ENCODE measurements around the gene PIGQ. TPM values are rescaled to one million over a fixed set of nuclear protein-coding genes. Genes with fewer than 3 reads are reported as not detected.

Gene PIGQ
- total and polyA plus RNA-seq, 2 of the 8 experiments (the other 6 are each of a cell fraction or from before 2014, with no cell fraction given), result 36.0 to 49.2 TPM

GRCh38 chr16:622920-623280 is 53.1 kb downstream of the PIGQ start:
- Histone ChIP-seq H2BK20ac (ENCODE audit: low read length) (no peak overlapping the region), H4K5ac (ENCODE audit: insufficient read length, low read depth, low read length) (peak overlapping the region; percentile 15), H3K23ac (ENCODE audit: insufficient read length) (no peak overlapping the region), H3K27me3 (replicated peaks in 1 of 4; ENCODE audit: control insufficient read depth in 3 of 4, extremely low read depth in 1 of 4, insufficient read depth in 3 of 4, low read length in 3 of 4) (no peaks in the 10 kb centered on the region), H3K14ac (ENCODE audit: insufficient read length) (no peak overlapping the region), H3K4me1 (replicated peaks in 1 of 4; ENCODE audit: control insufficient read depth in 3 of 4, insufficient read depth in 4 of 4, low read length in 3 of 4) (peaks cover 0 to 14% (median 6%) of the 10 kb centered on the region in 4 experiments; a peak in 5 of 7 replicates), H3K4ac (replicated peaks; ENCODE audit: insufficient read length, low read depth, low read length) (no peak overlapping the region), H3K4me3 (ENCODE audit: extremely low read depth in 1 of 4, insufficient read depth in 2 of 4, low read depth in 3 of 4, low read length in 4 of 4) (no peak overlapping the region), H3K9ac (replicated peaks in 1 of 4; ENCODE audit: extremely low read depth in 1 of 4, low read depth in 3 of 4, low read length in 3 of 4) (no peak overlapping the region), H2BK15ac (ENCODE audit: low read length) (no peak overlapping the region), H3K4me2 (ENCODE audit: insufficient read depth in 1 of 2, low read depth in 2 of 2, low read length in 2 of 2) (0 out of 4 replicates have a peak overlapping the region, but pooled peaks of 1 of the 2 experiments have one; percentile 11), H3K23me2 (ENCODE audit: low read depth, low read length) (no peaks in the 10 kb centered on the region), H3K27ac (ENCODE audit: low read depth, low read length) (no peak overlapping the region), H4K8ac (ENCODE audit: extremely low read depth, insufficient read depth, low read length) (0 out of 2 replicates have a peak overlapping the region, but pooled peaks have one; percentile 1), H2BK12ac (ENCODE audit: low read depth, low read length) (no peak overlapping the region; the same call in 1 of the 2 replicates), H3K18ac (ENCODE audit: extremely low read depth, low read length) (no peak overlapping the region; the same call in 1 of the 2 replicates), H3K56ac (replicated peaks; ENCODE audit: insufficient read length, low read depth, low read length) (no peak overlapping the region), H2BK5ac (ENCODE audit: low read depth, low read length) (peak overlapping the region; percentile 49; the same call in 1 of the 2 replicates), H4K20me1 (replicated peaks in 1 of 2; ENCODE audit: control insufficient read depth in 1 of 2, insufficient read depth in 2 of 2, low read length in 2 of 2) (peaks cover 3 to 5% of the 10 kb centered on the region in 2 experiments), H2AK5ac (ENCODE audit: low read depth, low read length) (no peak overlapping the region), H4K91ac (replicated peaks; ENCODE audit: insufficient read length, low read length) (no peak overlapping the region), H3K9me3 (ENCODE audit: insufficient read depth in 2 of 2, low read depth in 1 of 2, low read length in 1 of 2) (no peaks in the 10 kb centered on the region), H3K79me2 (ENCODE audit: control insufficient read depth in 1 of 2, insufficient read depth in 2 of 2, low read length in 2 of 2) (no peaks in the 10 kb centered on the region), H3K79me1 (ENCODE audit: low read depth, low read length) (peaks cover 8% of the 10 kb centered on the region), H2BK120ac (replicated peaks; ENCODE audit: low read depth, low read length) (no peak overlapping the region), H3K36me3 (ENCODE audit: control insufficient read depth in 2 of 4, insufficient read depth in 4 of 4, low read length in 3 of 4) (peaks cover 0 to 4% (median 0%) of the 10 kb centered on the region in 4 experiments; a peak in 1 of 8 replicates), H2AFZ (ENCODE audit: low read length) (no peak overlapping the region)
- FAIRE-seq, result no peak
- POLR2A ChIA-PET (ENCODE audit: partially characterized antibody), result interaction anchor here (1.8 kb wide), 1 partner anchor 8 kb away, joined by 11 read pairs; the partner anchor contains the start of gene WFIKKN1
- no peak for TF ChIP-seq KDM4A (IDR thresholded peaks at IDR 0.05; ENCODE audit: low read depth, low read length, severe bottlenecking)
- DNase-seq (ENCODE audit: low read depth in 1 of 2, low spot score in 2 of 2), result no peak
- WGBS, 2 experiments (ENCODE audit: extremely low coverage in 1 of 2, insufficient coverage in 1 of 2, insufficient read length in 1 of 2, insufficient replicate concordance in 2 of 2, low coverage in 1 of 2, low lambda C conversion rate in 2 of 2, missing lambda C conversion rate in 1 of 2), result 77% methylated on average over 15 of the region's 17 CpGs; no CpG with 5 or more reads in 1 of the 2 experiments
- CTCF ChIA-PET (ENCODE audit: partially characterized antibody), result interaction anchor here (1.2 to 4.1 kb wide), 7 partner anchors 14 to 231 kb away, joined by 3 to 29 read pairs (median 7); no protein-coding TSS in a partner anchor

Measured in H1 (cell line).